ENCODE data around the gene ADGRL2.
A peak's percentile ranks its signal among the peaks of the same experiment; 100 is the strongest.

GRCh38 chr1:81781749-81782148, 19.0 kb upstream of the ADGRL2 start:
- TF ChIP-seq CTCF (IDR thresholded peaks at IDR 0.05 in 2 of 3, conservative IDR thresholded peaks at IDR 0.05 in 1 of 3; ENCODE audit: borderline replicate concordance in 1 of 3, insufficient read depth in 1 of 3, low read depth in 2 of 3, low read length in 2 of 3) = 0 out of 6 replicates have a peak, but pooled peaks of 1 of the 3 experiments have one; percentile 10
- TF ChIP-seq RAD21 (IDR thresholded peaks at IDR 0.05; ENCODE audit: low read depth) = no peak
